Kidney epithelial cell (primary cell): ENCODE measurements around the gene VCL. TPM values are rescaled to one million over a fixed set of nuclear protein-coding genes. Genes with fewer than 3 reads are reported as not detected.
A peak's percentile ranks its signal among the peaks of the same experiment; 100 is the strongest.

Source experiments
- DNase-seq: peaks from one replicate; pipeline ENCODE4 v3.0.0-alpha.2; 2010; ENCODE audit warnings: low read depth
- H3K27me3 ChIP-seq: 2 replicates; pipeline ENCODE4 v1.6.0; 2011; ENCODE audit warnings: low read length; ENCODE audit not compliant: control insufficient read depth, insufficient read depth
- H3K36me3 ChIP-seq: 2 replicates; pipeline ENCODE4 v1.5.1; 2011; ENCODE audit warnings: low read length; ENCODE audit not compliant: control insufficient read depth, insufficient read depth
- H3K4me3 ChIP-seq: 2 replicates; pipeline ENCODE4 v1.5.1; 2011; ENCODE audit warnings: low read depth, mild to moderate bottlenecking, control low read depth, low read length
- total RNA-seq: library from RNA; depleted of rRNA; stranded (reverse); fragments of >200 nt; gene quantifications from 2 replicates; pipeline ENCODE4 v1.2.3, GENCODE V29; 2015
- TF ChIP-seq, protein P1 (sequence below): IDR thresholded peaks from 2 replicates; pipeline ENCODE4 v1.5.1; 2011; ENCODE audit warnings: mild to moderate bottlenecking, moderate library complexity, low read length, control low read depth, inconsistent platforms; ENCODE audit not compliant: insufficient read depth, poor library complexity, severe bottlenecking

Gene VCL
- 148 and 151 TPM in 2 replicates for total RNA-seq

DNA sequence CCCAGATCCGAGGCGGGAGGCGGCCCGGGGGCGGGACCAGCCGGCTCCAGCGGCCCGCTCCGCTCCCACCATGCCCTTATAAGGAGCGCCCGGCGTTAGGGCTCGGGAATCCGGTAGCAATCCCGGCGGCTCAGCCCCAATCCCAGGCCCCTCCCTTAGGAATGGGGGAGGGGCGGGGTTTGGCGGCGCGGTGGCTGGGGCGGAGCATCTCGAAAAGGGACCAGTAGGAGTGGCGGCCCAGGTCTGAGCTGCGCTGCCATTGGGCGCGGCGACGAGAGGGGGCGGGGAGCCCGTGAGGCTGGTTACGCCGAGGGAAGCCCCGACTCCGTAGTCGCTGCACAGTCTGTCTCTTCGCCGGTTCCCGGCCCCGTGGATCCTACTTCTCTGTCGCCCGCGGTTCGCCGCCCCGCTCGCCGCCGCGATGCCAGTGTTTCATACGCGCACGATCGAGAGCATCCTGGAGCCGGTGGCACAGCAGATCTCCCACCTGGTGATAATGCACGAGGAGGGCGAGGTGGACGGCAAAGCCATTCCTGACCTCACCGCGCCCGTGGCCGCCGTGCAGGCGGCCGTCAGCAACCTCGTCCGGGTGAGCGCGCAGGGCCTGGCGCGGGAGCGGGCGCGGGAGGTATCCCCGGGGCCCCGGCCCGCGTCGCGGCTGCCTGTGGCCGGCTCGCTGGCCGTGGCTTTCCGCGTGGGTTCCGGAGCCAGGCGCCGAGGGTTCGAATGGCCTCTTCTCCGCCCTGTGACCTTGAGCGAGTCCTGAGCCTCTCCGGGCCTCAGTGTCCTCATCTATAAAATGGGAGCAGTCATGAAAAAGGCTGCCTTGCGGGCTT lies at the start of gene VCL:
TSS of gene VCL (plus strand) at position 330 of the 836 bp plus-strand sequence. CDS start at position 422, 92 bp downstream.
- peak; percentile 82 for DNase-seq
- no peaks in the 10 kb centered on the region for H3K27me3 ChIP-seq
- no peaks in the 10 kb centered on the region for H3K36me3 ChIP-seq
- TF ChIP-seq, protein P1, sequence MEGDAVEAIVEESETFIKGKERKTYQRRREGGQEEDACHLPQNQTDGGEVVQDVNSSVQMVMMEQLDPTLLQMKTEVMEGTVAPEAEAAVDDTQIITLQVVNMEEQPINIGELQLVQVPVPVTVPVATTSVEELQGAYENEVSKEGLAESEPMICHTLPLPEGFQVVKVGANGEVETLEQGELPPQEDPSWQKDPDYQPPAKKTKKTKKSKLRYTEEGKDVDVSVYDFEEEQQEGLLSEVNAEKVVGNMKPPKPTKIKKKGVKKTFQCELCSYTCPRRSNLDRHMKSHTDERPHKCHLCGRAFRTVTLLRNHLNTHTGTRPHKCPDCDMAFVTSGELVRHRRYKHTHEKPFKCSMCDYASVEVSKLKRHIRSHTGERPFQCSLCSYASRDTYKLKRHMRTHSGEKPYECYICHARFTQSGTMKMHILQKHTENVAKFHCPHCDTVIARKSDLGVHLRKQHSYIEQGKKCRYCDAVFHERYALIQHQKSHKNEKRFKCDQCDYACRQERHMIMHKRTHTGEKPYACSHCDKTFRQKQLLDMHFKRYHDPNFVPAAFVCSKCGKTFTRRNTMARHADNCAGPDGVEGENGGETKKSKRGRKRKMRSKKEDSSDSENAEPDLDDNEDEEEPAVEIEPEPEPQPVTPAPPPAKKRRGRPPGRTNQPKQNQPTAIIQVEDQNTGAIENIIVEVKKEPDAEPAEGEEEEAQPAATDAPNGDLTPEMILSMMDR: no peak
- H3K4me3 ChIP-seq: peak within 1 kb of the TSS; percentile 98

DNA sequence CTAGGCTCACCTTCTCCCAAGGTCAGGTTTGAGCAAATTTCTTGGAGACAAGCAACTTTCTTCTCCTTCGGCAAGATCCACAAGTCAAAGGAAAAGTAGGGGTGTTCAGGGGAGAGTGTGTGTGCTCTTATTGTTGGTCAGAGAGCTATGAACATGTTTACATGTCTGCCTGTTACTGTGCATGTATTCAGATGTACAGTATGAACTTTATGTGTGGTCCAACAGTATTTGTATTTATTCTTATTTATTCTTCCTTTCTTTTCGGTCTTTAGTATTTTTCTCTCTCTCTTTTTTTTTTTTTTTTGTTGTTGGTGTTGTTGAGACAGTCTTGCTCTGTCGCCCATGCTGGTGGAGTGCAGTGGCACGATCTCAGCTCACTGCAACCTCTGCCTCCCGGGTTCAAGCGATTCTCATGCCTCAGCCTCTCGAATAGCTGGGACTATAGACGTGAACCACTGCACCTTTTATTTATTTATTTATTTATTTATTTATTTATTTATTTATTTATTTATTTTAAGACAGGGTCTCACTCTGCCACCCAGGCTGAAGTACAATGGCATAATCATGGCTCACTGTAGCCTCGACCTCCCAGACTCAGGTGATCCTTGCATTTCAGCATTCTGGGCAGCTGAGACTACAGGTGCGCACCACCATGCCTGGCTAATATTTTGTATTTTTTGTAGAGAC lies 48.8 kb upstream of the VCL start:
- no peak for DNase-seq
- TF ChIP-seq, protein P1: no peak
- no peak overlapping the region for H3K4me3 ChIP-seq
- H3K36me3 ChIP-seq: no peaks in the 10 kb centered on the region
- no peaks in the 10 kb centered on the region for H3K27me3 ChIP-seq

DNA sequence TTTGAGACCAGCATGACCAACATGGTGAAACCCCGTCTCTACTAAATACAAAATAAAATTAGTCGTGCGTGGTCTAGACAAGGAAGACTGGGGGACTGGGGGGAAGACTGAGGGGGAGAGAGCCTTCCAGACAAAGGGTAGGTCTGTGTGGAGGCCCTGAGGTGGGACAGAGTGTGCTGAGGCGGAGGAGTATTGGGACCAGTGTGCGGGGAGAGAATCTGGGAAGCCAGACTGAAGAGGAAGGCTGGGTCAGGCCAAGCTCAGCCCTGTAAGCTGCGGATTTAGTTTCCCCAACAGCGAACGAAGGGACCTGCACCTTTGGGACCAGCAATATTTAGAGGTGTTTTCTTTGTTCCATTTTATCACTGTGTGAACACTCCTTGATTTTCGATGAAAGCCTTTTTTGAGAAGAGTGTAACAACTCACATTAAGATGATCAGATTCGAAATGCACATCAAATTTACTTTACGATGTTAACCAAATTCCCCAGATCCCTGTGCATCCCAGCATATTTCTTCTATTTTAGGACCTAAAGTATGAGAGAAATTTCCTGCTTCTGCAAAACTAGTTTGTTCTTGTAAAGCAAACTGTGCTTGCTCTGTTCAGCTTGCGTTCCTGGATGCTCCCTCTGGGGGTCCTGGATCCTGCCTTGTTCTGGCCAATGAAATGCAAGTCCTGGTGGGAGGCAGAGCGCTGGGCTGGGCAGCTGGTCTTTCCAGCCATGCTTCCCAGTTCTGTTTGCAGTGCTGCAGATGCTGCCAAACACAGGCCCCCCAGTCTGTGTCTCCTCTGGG lies 47.6 kb upstream of the VCL start:
- H3K36me3 ChIP-seq: no peaks in the 10 kb centered on the region
- no peak overlapping the region for H3K4me3 ChIP-seq
- TF ChIP-seq, protein P1: no peak
- no peaks in the 10 kb centered on the region for H3K27me3 ChIP-seq
- DNase-seq: no peak

DNA sequence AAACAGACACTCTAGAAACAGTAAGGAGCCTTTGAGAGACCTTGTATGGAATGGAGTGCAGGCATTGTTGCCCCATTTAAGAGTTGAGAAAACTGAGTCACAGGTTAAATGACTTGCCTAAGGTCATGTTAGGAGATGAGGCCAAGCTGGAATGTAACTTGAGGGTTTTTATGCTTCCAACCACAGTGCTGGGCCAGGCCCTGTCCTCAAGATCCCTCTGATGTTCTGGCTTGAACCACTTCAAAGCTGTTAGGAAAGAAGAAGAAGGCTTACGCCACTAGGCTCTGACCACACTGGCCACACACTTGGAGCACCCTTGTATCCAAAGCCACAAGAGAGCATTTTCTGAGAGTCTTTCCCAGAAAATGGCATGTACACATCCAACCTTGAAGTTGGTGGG lies 44.3 kb upstream of the VCL start:
- no peak for DNase-seq
- Histone ChIP-seq H3K36me3 (no peaks in the 10 kb centered on the region), H3K4me3 (no peak overlapping the region), H3K27me3 (no peaks in the 10 kb centered on the region)
- TF ChIP-seq, protein P1: no peak

DNA sequence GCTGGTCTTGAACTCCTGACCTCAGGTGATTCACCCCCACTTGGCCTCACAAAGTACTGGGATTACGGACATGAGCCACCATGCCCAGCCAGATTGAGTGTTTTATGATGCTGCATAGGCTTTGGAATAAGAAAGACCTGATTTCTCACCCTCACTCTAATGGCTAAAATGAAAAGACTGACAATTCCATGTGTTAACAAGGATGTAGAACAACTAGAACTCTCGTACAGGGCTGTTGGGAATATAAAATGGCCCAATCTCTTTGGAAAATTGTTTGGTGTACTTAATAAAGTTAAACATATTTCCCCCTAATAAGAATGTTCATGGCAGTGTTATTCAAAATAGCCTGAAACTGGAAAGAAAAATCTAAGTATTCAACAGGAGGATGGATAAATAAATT lies 43.2 kb upstream of the VCL start:
- TF ChIP-seq, protein P1: no peak

More for the DNA sequence above, 43.2 kb upstream of the VCL start:
- H3K36me3 ChIP-seq: no peaks in the 10 kb centered on the region
- DNase-seq: no peak
- H3K4me3 ChIP-seq: no peak overlapping the region
- H3K27me3 ChIP-seq: no peaks in the 10 kb centered on the region
